Muscle layer of colon (tissue), 2 donors: Measurements from ENCODE around the gene RSL1D1.
A peak's percentile ranks its signal among the peaks of the same experiment; 100 is the strongest.

Experiments
- H3K27ac ChIP-seq: one replicate; pipeline ENCODE4 v1.7.0; 2013; ENCODE audit warnings: low read depth, mild to moderate bottlenecking, low read length, moderate library complexity
- H3K27me3 ChIP-seq, 2 donors: one replicate each; pipeline ENCODE4 v1.7.0; 2013; ENCODE audit warnings: low read length in 2 of 2, mild to moderate bottlenecking in 2 of 2; ENCODE audit not compliant: insufficient read depth in 2 of 2, control insufficient read depth in 1 of 2
- H3K36me3 ChIP-seq: one replicate; pipeline ENCODE4 v1.7.0; 2013; ENCODE audit warnings: mild to moderate bottlenecking, low read length; ENCODE audit not compliant: insufficient read depth
- H3K4me1 ChIP-seq: one replicate; pipeline ENCODE4 v1.7.0; 2013; ENCODE audit warnings: mild to moderate bottlenecking, low read length; ENCODE audit not compliant: insufficient read depth
- H3K4me3 ChIP-seq, 2 donors: one replicate each; pipeline ENCODE4 v1.7.0; 2013; ENCODE audit warnings: low read length in 2 of 2, low read depth in 1 of 2, mild to moderate bottlenecking in 1 of 2, moderate library complexity in 1 of 2
- H3K9ac ChIP-seq: one replicate; pipeline ENCODE4 v1.7.0; 2013; ENCODE audit warnings: low read length
- H3K9me3 ChIP-seq: one replicate; pipeline ENCODE4 v1.7.0; 2013; ENCODE audit warnings: mild to moderate bottlenecking, low read length
- donor health status: abdominal sarcoma.
- donor health status: Adenocarcinoma of cecum.

The RSL1D1 gene

GRCh38 chr16:11784038-11784369, 67.3 kb downstream of the RSL1D1 start:
- H3K27ac ChIP-seq: peak overlapping the region; percentile 23
- no peaks in the 10 kb centered on the region for H3K27me3 ChIP-seq
- peaks cover 5% of the 10 kb centered on the region for H3K36me3 ChIP-seq
- no peaks in the 10 kb centered on the region for H3K9me3 ChIP-seq
- no peak overlapping the region for H3K9ac ChIP-seq
- H3K4me3 ChIP-seq: no peak overlapping the region
- H3K4me1 ChIP-seq: peaks cover 25% of the 10 kb centered on the region
